Calu3 (cell line): ENCODE data around the gene FOXL2. TPM values are rescaled to one million over a fixed set of nuclear protein-coding genes. Genes with fewer than 3 reads are reported as not detected.
A peak's percentile ranks its signal among the peaks of the same experiment; 100 is the strongest.

Experiments
- BruUV-seq: library from RNA; stranded (reverse); fragments of 400-500 nt; replicated peaks from 2 replicates; lab custom pipeline; 2021; lab: Mats Ljungman, UMichigan
- CTCF ChIA-PET: fragments of 300-600 bp; sonication (Branson Sonifier 250); formaldehyde crosslinking; loops from one replicate; lab custom pipeline; 2022; ENCODE audit warnings: antibody characterized with exemption; lab: Charles Lee
- DNase-seq: peaks from one replicate; pipeline ENCODE4 v3.0.0; 2022
- H3K27ac Mint-ChIP-seq: one replicate; pipeline ENCODE4 v1.8.0; 2022; ENCODE audit warnings: mixed read lengths; ENCODE audit not compliant: unreplicated experiment
- H3K27me3 Mint-ChIP-seq: one replicate; pipeline ENCODE4 v1.8.0; 2022; ENCODE audit warnings: mixed read lengths; ENCODE audit not compliant: unreplicated experiment
- H3K36me3 Mint-ChIP-seq: one replicate; pipeline ENCODE4 v1.8.0; 2022; ENCODE audit warnings: mild to moderate bottlenecking, moderate library complexity, mixed read lengths; ENCODE audit not compliant: insufficient read depth, unreplicated experiment
- H3K4me1 Mint-ChIP-seq: one replicate; pipeline ENCODE4 v1.8.0; 2022; ENCODE audit warnings: mild to moderate bottlenecking, low read depth, mixed read lengths; ENCODE audit not compliant: unreplicated experiment
- H3K4me3 Mint-ChIP-seq: one replicate; pipeline ENCODE4 v1.8.0; 2022; ENCODE audit warnings: mild to moderate bottlenecking, low read depth, moderate library complexity, mixed read lengths; ENCODE audit not compliant: unreplicated experiment
- H3K9me3 Mint-ChIP-seq: one replicate; pipeline ENCODE4 v1.8.0; 2022; ENCODE audit warnings: low read depth, mixed read lengths; ENCODE audit not compliant: unreplicated experiment
- intact Hi-C: fragments of 100-400 bp; cut with micrococcal nuclease; formaldehyde crosslinking; loops from one replicate; pipeline ENCODE4 v1.10.0; 2022; ENCODE audit not compliant: unreplicated experiment
- total RNA-seq: library from RNA; stranded (reverse); gene quantifications from 2 replicates; pipeline ENCODE4 v1.2.3, GENCODE V29; 2022
- TF ChIP-seq, protein P1 (sequence below): fragments of 200-600 bp; IDR thresholded peaks from one replicate; pipeline ENCODE4 v1.8.0; 2022; ENCODE audit warnings: antibody characterized with exemption; ENCODE audit not compliant: unreplicated experiment

FOXL2 gene
- total RNA-seq, 1 experiment from 2014 or later, result 0.42 TPM

DNA sequence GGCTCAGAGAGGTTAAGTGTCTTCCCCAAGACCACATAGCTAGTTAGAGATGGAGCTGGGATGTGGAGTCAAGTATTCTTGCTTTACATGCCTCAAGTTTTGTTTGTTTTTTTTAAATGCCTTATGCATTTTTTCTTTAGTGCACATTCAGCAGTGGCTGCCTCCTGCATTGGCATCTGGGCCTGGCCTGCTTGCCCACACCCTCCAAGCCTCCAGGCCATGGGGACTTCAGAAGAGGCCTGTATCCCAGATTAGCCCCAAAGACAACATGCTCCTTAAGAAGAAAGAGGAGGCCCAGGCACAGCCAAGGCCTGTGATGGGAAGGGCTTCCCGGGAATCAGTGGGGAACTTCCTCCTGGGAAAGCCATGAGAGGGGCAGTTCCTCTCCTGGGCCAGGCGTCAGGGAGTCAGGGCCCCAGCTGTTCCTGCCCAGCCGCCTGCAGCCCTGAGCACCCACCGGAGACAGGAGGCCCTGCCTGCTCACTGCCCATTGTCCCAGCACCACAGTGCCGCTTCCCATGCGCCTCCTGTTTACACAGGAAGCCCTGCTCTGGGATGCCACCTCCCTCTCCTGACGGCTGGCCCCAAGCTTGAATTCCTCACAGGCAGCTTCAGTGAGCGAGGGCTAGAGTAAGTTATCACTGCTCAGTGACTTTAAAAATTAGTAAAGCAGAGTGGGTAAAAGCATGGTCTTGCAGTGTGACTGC, 16.1 kb upstream of the FOXL2 start:
- TF ChIP-seq, protein P1, sequence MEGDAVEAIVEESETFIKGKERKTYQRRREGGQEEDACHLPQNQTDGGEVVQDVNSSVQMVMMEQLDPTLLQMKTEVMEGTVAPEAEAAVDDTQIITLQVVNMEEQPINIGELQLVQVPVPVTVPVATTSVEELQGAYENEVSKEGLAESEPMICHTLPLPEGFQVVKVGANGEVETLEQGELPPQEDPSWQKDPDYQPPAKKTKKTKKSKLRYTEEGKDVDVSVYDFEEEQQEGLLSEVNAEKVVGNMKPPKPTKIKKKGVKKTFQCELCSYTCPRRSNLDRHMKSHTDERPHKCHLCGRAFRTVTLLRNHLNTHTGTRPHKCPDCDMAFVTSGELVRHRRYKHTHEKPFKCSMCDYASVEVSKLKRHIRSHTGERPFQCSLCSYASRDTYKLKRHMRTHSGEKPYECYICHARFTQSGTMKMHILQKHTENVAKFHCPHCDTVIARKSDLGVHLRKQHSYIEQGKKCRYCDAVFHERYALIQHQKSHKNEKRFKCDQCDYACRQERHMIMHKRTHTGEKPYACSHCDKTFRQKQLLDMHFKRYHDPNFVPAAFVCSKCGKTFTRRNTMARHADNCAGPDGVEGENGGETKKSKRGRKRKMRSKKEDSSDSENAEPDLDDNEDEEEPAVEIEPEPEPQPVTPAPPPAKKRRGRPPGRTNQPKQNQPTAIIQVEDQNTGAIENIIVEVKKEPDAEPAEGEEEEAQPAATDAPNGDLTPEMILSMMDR, result no peak
- peaks cover 24% of the 10 kb centered on the region for H3K27me3 Mint-ChIP-seq
- DNase-seq, result no peak
- H3K4me3 Mint-ChIP-seq, result no peak overlapping the region
- intact Hi-C loops, result no loop called here
- H3K4me1 Mint-ChIP-seq, result no peaks in the 10 kb centered on the region
- no TSS peak for BruUV-seq
- no peaks in the 10 kb centered on the region for H3K9me3 Mint-ChIP-seq
- no peak overlapping the region for H3K27ac Mint-ChIP-seq
- CTCF ChIA-PET, result no interaction called here
- no peaks in the 10 kb centered on the region for H3K36me3 Mint-ChIP-seq

DNA sequence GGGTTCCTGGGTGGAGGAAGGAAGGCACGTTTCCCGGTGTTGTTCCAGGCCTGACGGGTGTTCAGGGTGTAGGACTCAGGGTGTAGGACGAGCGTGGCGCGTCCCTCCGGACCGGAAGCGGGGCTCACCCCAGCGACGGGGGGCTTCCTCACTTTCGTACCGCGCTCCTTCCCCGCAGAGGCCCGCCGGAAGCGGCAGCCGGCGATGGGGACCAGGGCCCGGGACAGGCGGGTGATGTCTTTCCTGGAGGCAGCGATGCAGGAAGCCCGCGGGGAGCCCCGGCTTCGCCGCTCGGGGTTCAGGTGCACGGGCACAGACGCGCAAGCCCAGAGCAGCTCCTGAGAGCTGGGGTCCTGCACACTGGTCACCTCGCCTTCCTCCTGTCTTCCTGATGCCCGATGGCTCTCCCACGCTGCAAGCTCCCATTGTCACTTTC, 13.5 kb upstream of the FOXL2 start:
- no peak overlapping the region for H3K27ac Mint-ChIP-seq
- no peaks in the 10 kb centered on the region for H3K36me3 Mint-ChIP-seq
- TF ChIP-seq, protein P1, result no peak
- CTCF ChIA-PET, result interaction anchor here (1.4 kb wide), 1 partner anchor 10 kb away, joined by 4 read pairs; no protein-coding TSS in a partner anchor
- no TSS peak for BruUV-seq
- H3K4me3 Mint-ChIP-seq, result no peak overlapping the region
- intact Hi-C loops, result no loop called here
- DNase-seq, result no peak
- H3K9me3 Mint-ChIP-seq, result no peaks in the 10 kb centered on the region
- H3K4me1 Mint-ChIP-seq, result no peaks in the 10 kb centered on the region
- H3K27me3 Mint-ChIP-seq, result peaks cover 48% of the 10 kb centered on the region

DNA sequence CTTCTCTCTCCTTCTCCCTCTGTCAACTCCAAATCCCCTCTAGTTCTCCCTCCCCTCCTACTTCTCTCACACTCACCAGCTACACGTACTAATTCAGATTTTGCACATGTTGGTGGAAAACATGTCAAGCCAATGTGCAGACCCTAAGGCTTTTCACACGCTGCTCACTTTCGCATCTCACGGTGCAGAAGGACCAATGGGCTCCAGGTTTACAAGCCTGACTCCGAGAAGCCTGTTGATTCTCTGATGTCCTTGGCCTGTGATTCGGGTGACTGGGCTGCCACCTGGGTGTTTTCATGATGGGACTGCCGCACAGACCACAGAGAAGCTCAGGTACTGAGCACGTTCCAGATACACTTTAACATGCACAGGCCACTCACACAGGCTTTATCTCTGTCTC, 3.8 kb upstream of the FOXL2 start:
- peaks cover 87% of the 10 kb centered on the region for H3K27me3 Mint-ChIP-seq

DNA sequence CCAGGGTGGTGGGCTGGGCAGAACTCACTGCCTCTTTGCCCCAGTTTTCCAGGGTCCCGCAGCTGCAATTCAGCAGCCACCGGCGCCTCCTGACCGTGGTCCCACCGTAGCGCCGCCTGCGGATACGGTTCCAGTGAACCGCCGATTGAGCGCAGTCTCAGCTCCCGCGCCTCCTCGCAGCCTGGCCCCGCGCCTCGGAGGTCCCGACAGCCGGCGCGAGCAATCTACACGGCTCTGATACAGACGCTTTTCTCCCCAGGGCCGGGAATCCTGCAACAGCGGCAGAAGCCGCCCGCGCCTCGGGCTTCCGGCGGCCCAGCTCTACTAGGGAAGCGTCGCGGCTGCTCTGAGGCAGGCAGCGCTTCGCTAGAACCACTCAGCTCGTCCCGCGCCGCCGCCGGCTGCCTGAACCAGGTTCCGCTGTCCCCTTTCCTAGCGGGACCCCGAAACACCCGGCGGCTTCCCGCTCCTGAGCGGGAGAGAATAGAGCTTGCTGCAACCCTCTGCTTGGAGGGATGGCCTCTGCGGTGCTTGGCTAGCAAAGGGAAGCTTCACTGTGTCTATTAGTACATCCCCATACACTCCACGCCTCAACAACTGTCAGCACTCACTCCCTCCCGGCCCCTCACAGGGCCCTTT, 3.2 kb upstream of the FOXL2 start:
- Mint-ChIP-seq H3K4me3 (peak overlapping the region; percentile 20), H3K9me3 (no peaks in the 10 kb centered on the region), H3K27ac (no peak overlapping the region), H3K27me3 (peaks cover 87% of the 10 kb centered on the region), H3K36me3 (peaks cover 19% of the 10 kb centered on the region), H3K4me1 (peaks cover 20% of the 10 kb centered on the region)
- TF ChIP-seq, protein P1, result no peak
- DNase-seq, result peak; percentile 42
- BruUV-seq, result no TSS peak
- CTCF ChIA-PET, result interaction anchor here (0.5 to 1.9 kb wide), 7 partner anchors 10 to 600 kb away, joined by 3 to 11 read pairs (median 4); no protein-coding TSS in a partner anchor
- intact Hi-C loops, result no loop called here

More for the DNA sequence above, 3.8 kb upstream of the FOXL2 start:
- no peak for DNase-seq
- TF ChIP-seq, protein P1, result no peak
- intact Hi-C loops, result no loop called here
- H3K27ac Mint-ChIP-seq, result no peak overlapping the region
- CTCF ChIA-PET, result interaction anchor here (0.6 to 1.9 kb wide), 5 partner anchors 9 to 599 kb away, joined by 4 to 11 read pairs (median 4); no protein-coding TSS in a partner anchor
- H3K4me1 Mint-ChIP-seq, result peaks cover 16% of the 10 kb centered on the region
- no TSS peak for BruUV-seq
- H3K4me3 Mint-ChIP-seq, result peak overlapping the region; percentile 20
- peaks cover 15% of the 10 kb centered on the region for H3K36me3 Mint-ChIP-seq
- H3K9me3 Mint-ChIP-seq, result no peaks in the 10 kb centered on the region
